ENCODE data around the gene IREB2.

- TF ChIP-seq CTCF (IDR thresholded peaks at IDR 0.05; ENCODE audit: low read depth, low read length): no peak
- no peak for TF ChIP-seq EZH2phosphoT487 (IDR thresholded peaks at IDR 0.05; ENCODE audit: low read depth)
These were observed 54.9 kb downstream of the IREB2 start for GRCh38 chr15:78492872-78493271.
